ENCODE results near the gene ATP6V0D1.

DNA sequence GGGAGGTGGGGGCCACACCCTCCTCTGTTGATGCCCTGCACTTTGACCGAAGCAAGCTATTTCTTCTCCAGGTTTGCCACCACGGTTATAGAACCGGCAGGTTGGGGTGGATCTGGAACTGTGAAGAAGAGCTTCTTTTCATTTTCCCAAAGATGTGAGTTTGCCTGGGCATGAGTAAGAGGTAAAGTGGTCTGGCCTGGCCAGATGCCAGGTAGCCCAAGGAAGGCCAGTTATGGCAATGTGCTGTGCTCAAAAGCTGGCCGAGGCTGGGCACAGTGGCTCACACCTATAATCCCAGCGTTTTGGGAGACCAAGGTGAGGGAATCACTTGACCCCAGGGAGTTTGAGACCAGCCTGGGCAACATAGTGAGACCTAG, 18.7 kb downstream of the ATP6V0D1 start:
- TF ChIP-seq SUZ12 (IDR thresholded peaks at IDR 0.05; ENCODE audit: extremely low read depth, insufficient read depth, insufficient read length) = no peak
- TF ChIP-seq ZNF274 (IDR thresholded peaks at IDR 0.05; ENCODE audit: low read depth, low read length) = no peak
- TF ChIP-seq YY1 (IDR thresholded peaks at IDR 0.05; ENCODE audit: insufficient read depth, insufficient read length) = no peak

Measured in NT2/D1 (cell line).